ENCODE results near the gene BDP1.
"Not testable (repeated sequence)": the region's sequence is repeated elsewhere in the genome, so short reads cannot be mapped to it uniquely, and the experiment has no call there.

Gene BDP1

DNA sequence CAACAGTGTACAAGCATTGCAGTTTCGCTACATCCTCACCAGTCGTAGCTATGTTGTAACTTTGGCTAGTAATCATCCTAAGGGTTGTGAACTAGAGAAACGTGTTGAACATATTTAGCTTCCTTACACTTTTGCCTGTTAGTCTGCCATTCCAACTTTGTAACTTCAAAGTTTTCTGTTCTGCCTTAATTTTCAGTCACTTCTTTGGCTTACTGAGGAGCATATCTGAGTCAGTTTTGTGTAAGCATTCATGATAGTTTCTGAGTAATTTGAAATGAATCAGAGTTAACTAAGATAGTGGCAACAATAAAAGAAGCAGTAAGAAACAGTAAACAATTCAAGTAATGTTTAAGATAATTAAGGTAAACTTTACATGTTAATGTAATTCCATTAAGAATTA is 72.8 kb downstream of the BDP1 start:
- Histone ChIP-seq H3K27me3 (no peaks in the 10 kb centered on the region), H3K4me1 (no peaks in the 10 kb centered on the region), H3K9me3 (no peaks in the 10 kb centered on the region), H3K4me3 (ENCODE audit: low read depth, low read length) (no peak overlapping the region), H3K36me3 (peaks cover 29% of the 10 kb centered on the region)
- DNase-seq: no peak
- TF ChIP-seq, protein P1, sequence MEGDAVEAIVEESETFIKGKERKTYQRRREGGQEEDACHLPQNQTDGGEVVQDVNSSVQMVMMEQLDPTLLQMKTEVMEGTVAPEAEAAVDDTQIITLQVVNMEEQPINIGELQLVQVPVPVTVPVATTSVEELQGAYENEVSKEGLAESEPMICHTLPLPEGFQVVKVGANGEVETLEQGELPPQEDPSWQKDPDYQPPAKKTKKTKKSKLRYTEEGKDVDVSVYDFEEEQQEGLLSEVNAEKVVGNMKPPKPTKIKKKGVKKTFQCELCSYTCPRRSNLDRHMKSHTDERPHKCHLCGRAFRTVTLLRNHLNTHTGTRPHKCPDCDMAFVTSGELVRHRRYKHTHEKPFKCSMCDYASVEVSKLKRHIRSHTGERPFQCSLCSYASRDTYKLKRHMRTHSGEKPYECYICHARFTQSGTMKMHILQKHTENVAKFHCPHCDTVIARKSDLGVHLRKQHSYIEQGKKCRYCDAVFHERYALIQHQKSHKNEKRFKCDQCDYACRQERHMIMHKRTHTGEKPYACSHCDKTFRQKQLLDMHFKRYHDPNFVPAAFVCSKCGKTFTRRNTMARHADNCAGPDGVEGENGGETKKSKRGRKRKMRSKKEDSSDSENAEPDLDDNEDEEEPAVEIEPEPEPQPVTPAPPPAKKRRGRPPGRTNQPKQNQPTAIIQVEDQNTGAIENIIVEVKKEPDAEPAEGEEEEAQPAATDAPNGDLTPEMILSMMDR (IDR thresholded peaks at IDR 0.05; ENCODE audit: low read depth, low read length): no peak

DNA sequence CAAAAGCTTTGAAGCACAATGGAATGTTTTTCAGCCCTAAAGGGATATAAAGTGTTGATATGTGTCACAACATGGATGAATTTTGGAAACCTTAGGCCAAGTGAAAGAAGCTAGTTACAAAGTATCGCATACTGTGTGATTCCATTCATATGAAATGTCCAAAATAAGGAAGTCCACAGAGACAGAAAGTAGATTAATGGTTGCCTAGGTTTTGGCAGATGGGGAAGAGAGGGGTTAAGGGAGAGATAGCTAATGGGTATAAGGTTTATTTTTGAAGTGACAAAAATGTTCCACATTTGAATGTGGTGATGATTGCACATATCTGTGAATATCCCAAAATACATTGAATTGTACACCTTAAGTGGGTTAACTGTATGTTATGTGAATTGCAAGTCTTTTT is 74.2 kb downstream of the BDP1 start:
- TF ChIP-seq, protein P1 (IDR thresholded peaks at IDR 0.05; ENCODE audit: low read depth, low read length): no peak
- Histone ChIP-seq H3K36me3 (peaks cover 30% of the 10 kb centered on the region), H3K4me1 (no peaks in the 10 kb centered on the region), H3K27me3 (no peaks in the 10 kb centered on the region), H3K4me3 (ENCODE audit: low read depth, low read length) (no peak overlapping the region), H3K9me3 (no peaks in the 10 kb centered on the region)
- DNase-seq: no peak

DNA sequence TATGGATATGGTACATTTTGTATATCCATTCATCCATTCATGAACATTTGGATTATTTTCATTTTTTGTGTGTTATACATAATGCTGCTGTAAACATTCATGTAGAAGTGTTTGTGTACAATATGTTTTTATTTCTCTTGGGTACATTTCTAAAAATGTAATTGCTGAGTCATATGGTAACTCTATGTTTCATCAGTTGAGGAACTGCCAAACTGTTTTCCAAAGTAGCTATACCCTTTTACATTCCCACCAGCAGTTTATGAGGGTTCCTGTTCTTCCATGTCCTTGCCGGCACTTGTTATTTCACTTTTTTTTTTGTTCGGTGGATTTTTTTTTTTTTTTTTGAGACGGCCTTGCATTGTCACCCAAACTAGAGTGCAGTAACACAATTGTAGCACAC is 77.7 kb downstream of the BDP1 start:
- no peaks in the 10 kb centered on the region for H3K4me1 ChIP-seq
- no peaks in the 10 kb centered on the region for H3K27me3 ChIP-seq
- TF ChIP-seq, protein P1 (IDR thresholded peaks at IDR 0.05; ENCODE audit: low read depth, low read length): no peak
- H3K36me3 ChIP-seq: peaks cover 30% of the 10 kb centered on the region
- no peaks in the 10 kb centered on the region for H3K9me3 ChIP-seq
- H3K4me3 ChIP-seq (ENCODE audit: low read depth, low read length): no peak overlapping the region
- no peak for DNase-seq

DNA sequence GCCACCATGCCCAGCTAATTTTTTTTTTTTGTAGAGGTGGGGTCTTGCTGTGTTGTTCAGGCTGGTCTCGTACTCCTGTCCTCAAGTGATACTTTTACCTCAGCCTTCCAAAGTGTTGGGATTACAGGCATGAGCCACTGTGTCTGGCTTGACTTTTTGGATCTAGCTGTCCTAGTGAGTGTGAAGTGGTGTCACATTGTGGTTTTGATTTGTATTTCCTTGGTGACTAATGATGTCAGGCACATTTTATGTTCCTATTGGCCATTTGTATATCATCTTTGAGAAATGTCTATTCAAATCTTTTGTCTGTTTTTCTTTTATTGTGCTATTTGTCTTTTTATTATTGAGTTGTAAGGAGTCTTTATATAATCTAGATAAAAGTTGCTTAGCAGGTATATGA is 78.2 kb downstream of the BDP1 start:
- Histone ChIP-seq H3K36me3 (peaks cover 28% of the 10 kb centered on the region), H3K9me3 (no peaks in the 10 kb centered on the region), H3K4me1 (no peaks in the 10 kb centered on the region), H3K4me3 (ENCODE audit: low read depth, low read length) (no peak overlapping the region), H3K27me3 (no peaks in the 10 kb centered on the region)
- DNase-seq: no peak
- TF ChIP-seq, protein P1 (IDR thresholded peaks at IDR 0.05; ENCODE audit: low read depth, low read length): no peak

DNA sequence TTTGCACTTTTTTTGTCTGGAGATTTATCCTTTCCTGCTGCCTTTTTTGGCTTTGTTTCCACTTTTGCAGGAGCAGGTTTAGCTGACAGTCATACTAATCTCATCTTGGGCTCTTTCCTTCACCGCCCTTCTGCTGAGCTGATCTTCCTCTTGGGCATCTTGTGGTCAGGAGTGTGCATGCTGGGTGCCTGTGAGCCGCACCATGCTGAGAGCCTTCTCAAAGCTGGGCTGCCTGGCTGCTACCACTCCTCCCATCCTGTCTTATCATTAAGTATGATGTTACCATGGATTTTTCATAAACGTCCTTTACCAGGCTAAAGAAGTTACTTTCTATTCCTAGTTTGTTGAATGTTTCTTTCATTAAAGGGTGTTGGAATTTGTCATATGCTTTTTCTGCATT is 82.2 kb downstream of the BDP1 start:
- Histone ChIP-seq H3K4me3 (ENCODE audit: low read depth, low read length) (no peak overlapping the region), H3K36me3 (peaks cover 53% of the 10 kb centered on the region), H3K4me1 (no peaks in the 10 kb centered on the region), H3K9me3 (no peaks in the 10 kb centered on the region), H3K27me3 (no peaks in the 10 kb centered on the region)
- TF ChIP-seq, protein P1 (IDR thresholded peaks at IDR 0.05; ENCODE audit: low read depth, low read length): no peak
- DNase-seq: no peak

DNA sequence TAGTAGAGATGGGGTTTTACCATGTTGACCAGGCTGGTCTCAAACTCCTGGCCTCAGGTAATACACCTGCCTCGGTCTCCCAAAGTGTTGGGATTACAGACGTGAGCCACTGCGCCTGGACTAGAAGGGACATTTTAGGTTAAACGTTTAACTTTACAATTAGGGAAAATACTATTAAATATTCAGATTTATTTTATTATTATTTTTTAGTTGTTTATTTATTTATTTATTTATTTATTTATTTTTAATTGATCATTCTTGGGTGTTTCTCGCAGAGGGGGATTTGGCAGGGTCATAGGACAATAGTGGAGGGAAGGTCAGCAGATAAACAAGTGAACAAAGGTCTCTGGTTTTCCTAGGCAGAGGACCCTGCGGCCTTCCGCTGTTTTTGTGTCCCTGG is 95.4 kb downstream of the BDP1 start:
- H3K9me3 ChIP-seq; H3K4me3 ChIP-seq (ENCODE audit: low read depth, low read length); DNase-seq; H3K27me3 ChIP-seq; H3K4me1 ChIP-seq: not testable (repeated sequence)
- H3K36me3 ChIP-seq: peaks cover 61% of the 10 kb centered on the region

DNA sequence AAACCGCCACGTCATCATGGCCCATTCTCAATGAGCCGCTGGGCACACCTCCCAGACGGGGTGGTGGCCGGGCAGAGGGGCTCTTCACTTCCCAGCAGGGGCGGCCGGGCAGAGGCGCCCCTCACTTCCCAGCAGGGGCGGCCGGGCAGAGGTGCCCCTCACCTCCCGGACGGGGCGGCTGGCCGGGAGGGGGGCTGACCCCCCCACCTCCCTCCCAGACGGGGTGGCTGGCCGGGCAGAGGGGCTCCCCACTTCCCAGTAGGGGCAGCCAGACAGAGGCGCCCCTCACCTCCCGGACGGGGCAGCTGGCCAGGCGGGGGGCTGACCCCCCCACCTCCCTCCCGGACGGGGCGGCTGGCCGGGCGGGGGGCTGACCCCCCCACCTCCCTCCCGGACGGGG is 96.1 kb downstream of the BDP1 start:
- not testable (repeated sequence) for DNase-seq; H3K4me1 ChIP-seq; H3K9me3 ChIP-seq; H3K27me3 ChIP-seq; H3K4me3 ChIP-seq (ENCODE audit: low read depth, low read length)
- H3K36me3 ChIP-seq: peaks cover 59% of the 10 kb centered on the region

DNA sequence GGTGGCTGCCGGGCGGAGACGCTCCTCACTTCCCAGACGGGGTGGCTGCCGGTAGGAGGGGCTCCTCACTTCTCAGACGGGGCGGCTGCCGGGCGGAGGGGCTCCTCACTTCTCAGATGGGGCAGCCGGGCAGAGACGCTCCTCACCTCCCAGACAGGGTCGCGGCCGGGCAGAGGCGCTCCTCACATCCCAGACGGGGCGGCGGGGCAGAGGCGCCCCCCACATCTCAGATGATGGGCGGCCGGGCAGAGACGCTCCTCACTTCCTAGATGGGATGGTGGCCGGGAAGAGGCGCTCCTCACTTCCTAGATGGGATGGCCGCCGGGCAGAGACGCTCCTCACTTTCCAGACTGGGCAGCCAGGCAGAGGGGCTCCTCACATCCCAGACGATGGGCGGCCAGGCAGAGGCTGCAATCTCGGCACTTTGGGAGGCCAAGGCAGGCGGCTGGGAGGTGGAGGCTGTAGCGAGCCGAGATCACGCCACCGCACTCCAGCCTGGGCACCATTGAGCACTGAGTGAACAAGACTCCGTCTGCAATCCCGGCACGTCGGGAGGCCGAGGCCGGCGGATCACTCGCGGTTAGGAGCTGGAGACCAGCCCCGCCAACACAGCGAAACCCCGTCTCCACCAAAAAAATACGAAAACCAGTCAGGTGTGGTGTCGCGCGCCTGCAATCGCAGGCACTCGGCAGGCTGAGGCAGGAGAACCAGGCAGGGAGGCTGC is 96.7 kb downstream of the BDP1 start:
- peaks cover 59% of the 10 kb centered on the region for H3K36me3 ChIP-seq
- not testable (repeated sequence) for DNase-seq

More for the DNA sequence above, 96.7 kb downstream of the BDP1 start:
- H3K4me1 ChIP-seq; H3K27me3 ChIP-seq; H3K9me3 ChIP-seq; H3K4me3 ChIP-seq (ENCODE audit: low read depth, low read length): not testable (repeated sequence)

All from BE2C (cell line).